Caco-2 (cell line): ENCODE measurements around the gene ZFAND2B. TPM values are rescaled to one million over a fixed set of nuclear protein-coding genes. Genes with fewer than 3 reads are reported as not detected.

Source experiments
- BruUV-seq: library from RNA; stranded (reverse); fragments of 400-500 nt; replicated peaks from 2 replicates; lab custom pipeline; 2021; lab: Mats Ljungman, UMichigan
- CTCF ChIA-PET: fragments of 300-600 bp; sonication (Branson Sonifier 250); formaldehyde crosslinking; loops from one replicate; lab custom pipeline; 2022; ENCODE audit warnings: antibody characterized with exemption; lab: Charles Lee
- POLR2A ChIA-PET: fragments of 300-600 bp; sonication (Branson Sonifier 250); formaldehyde crosslinking; loops from one replicate; lab custom pipeline; 2022; ENCODE audit warnings: antibody characterized with exemption; lab: Charles Lee
- DNase-seq, 2 experiments: peaks; one replicate each; pipeline versions ENCODE4 v3.0.0 to v3.0.0-alpha.2; 2020 to 2022
- H3K27me3 ChIP-seq: replicated peaks from 2 replicates; pipeline ENCODE4 v1.6.0; 2011; ENCODE audit warnings: low read length; ENCODE audit not compliant: control insufficient read depth, insufficient read depth
- H3K36me3 ChIP-seq: 2 replicates; pipeline ENCODE4 v1.5.1; 2011; ENCODE audit warnings: low read length; ENCODE audit not compliant: control insufficient read depth, insufficient read depth
- H3K4me1 ChIP-seq: fragments of 250-450 bp; sonication (Bioruptor Pico); 2 replicates; pipeline ENCODE4 v1.5.1; 2020; ENCODE audit warnings: mild to moderate bottlenecking
- H3K4me3 ChIP-seq: 2 replicates; pipeline ENCODE4 v1.5.1; 2011; ENCODE audit warnings: low read depth, mild to moderate bottlenecking, control low read depth, low read length
- H3K9me3 ChIP-seq: fragments of 250-450 bp; sonication (Bioruptor Pico); 2 replicates; pipeline ENCODE4 v1.5.1; 2020; ENCODE audit warnings: mild to moderate bottlenecking, moderate library complexity
- H3K27ac Mint-ChIP-seq: one replicate; pipeline ENCODE4 v1.8.0; 2022; ENCODE audit warnings: mixed read lengths; ENCODE audit not compliant: unreplicated experiment
- H3K27me3 Mint-ChIP-seq: one replicate; pipeline ENCODE4 v1.8.0; 2022; ENCODE audit warnings: mixed read lengths; ENCODE audit not compliant: insufficient read depth, unreplicated experiment
- H3K36me3 Mint-ChIP-seq: one replicate; pipeline ENCODE4 v1.8.0; 2022; ENCODE audit warnings: mild to moderate bottlenecking, mixed read lengths; ENCODE audit not compliant: insufficient read depth, unreplicated experiment
- H3K4me1 Mint-ChIP-seq: one replicate; pipeline ENCODE4 v1.8.0; 2022; ENCODE audit warnings: low read depth, mixed read lengths; ENCODE audit not compliant: unreplicated experiment
- H3K4me3 Mint-ChIP-seq: one replicate; pipeline ENCODE4 v1.8.0; 2022; ENCODE audit warnings: mild to moderate bottlenecking, moderate library complexity, mixed read lengths; ENCODE audit not compliant: unreplicated experiment
- H3K9me3 Mint-ChIP-seq: one replicate; pipeline ENCODE4 v1.8.0; 2022; ENCODE audit warnings: mixed read lengths; ENCODE audit not compliant: unreplicated experiment
- CTCF ChIP-seq, 2 experiments: fragments of 200-600 bp in 1 of 2; IDR thresholded peaks; 1 replicate in 1 of 2; 2 replicates in 1 of 2; pipeline versions ENCODE4 v1.5.1 to v1.8.0; 2011 to 2022; ENCODE audit warnings: antibody characterized with exemption in 1 of 2, control low read depth in 1 of 2, inconsistent platforms in 1 of 2, low read depth in 1 of 2, low read length in 1 of 2, mild to moderate bottlenecking in 1 of 2, moderate library complexity in 1 of 2; ENCODE audit not compliant: insufficient read depth in 1 of 2, severe bottlenecking in 1 of 2, unreplicated experiment in 1 of 2
- intact Hi-C: fragments of 100-400 bp; cut with micrococcal nuclease; formaldehyde crosslinking; loops from one replicate; pipeline ENCODE4 v1.10.0; 2022; ENCODE audit not compliant: unreplicated experiment
- total RNA-seq: library from RNA; stranded (reverse); gene quantifications from 2 replicates; pipeline ENCODE4 v1.2.3, GENCODE V29; 2022

The ZFAND2B gene
- total RNA-seq, 1 experiment from 2014 or later = 41.8 TPM

- BruUV-seq = no TSS peak
- Mint-ChIP-seq H3K36me3 (peaks cover 28% of the 10 kb centered on the region), H3K27ac (no peak overlapping the region), H3K4me3 (peak overlapping the region; percentile 35), H3K9me3 (no peaks in the 10 kb centered on the region), H3K4me1 (peaks cover 5% of the 10 kb centered on the region), H3K27me3 (no peaks in the 10 kb centered on the region)
- H3K4me1 ChIP-seq = peaks cover 8% of the 10 kb centered on the region
- H3K27me3 ChIP-seq = no peaks in the 10 kb centered on the region
- TF ChIP-seq CTCF (IDR thresholded peaks at IDR 0.05; ENCODE audit: insufficient read depth in 1 of 2, low read depth in 1 of 2, low read length in 1 of 2, severe bottlenecking in 1 of 2, unreplicated experiment in 1 of 2) = no peak
- peaks cover 9% of the 10 kb centered on the region for H3K36me3 ChIP-seq
- no peak overlapping the region for H3K4me3 ChIP-seq
- H3K9me3 ChIP-seq = no peaks in the 10 kb centered on the region
- no peak for DNase-seq
- intact Hi-C loops = no loop called here
- POLR2A ChIA-PET = no interaction called here
- CTCF ChIA-PET = interaction anchor here (1.1 kb wide), 1 partner anchor 91 kb away, joined by 3 read pairs; no protein-coding TSS in a partner anchor
Observed at GRCh38 chr2:219204425-219205164, 2.0 kb upstream of the ZFAND2B start.

GRCh38 chr2:219205165-219205538, 1.4 kb upstream of the ZFAND2B start:
- Mint-ChIP-seq H3K27me3 (no peaks in the 10 kb centered on the region), H3K4me3 (peak overlapping the region; percentile 35), H3K27ac (no peak overlapping the region), H3K9me3 (no peaks in the 10 kb centered on the region), H3K36me3 (peaks cover 31% of the 10 kb centered on the region), H3K4me1 (peaks cover 5% of the 10 kb centered on the region)
- ChIA-PET POLR2A (no interaction called here), CTCF (no interaction called here)
- DNase-seq = no peak
- intact Hi-C loops = no loop called here
- Histone ChIP-seq H3K36me3 (peaks cover 10% of the 10 kb centered on the region), H3K4me1 (peaks cover 8% of the 10 kb centered on the region), H3K9me3 (no peaks in the 10 kb centered on the region), H3K4me3 (no peak overlapping the region), H3K27me3 (no peaks in the 10 kb centered on the region)
- no TSS peak for BruUV-seq
- no peak for TF ChIP-seq CTCF (IDR thresholded peaks at IDR 0.05; ENCODE audit: insufficient read depth in 1 of 2, low read depth in 1 of 2, low read length in 1 of 2, severe bottlenecking in 1 of 2, unreplicated experiment in 1 of 2)

GRCh38 chr2:219205981-219206327, 628 bp upstream of the ZFAND2B start:
- ChIA-PET CTCF (interaction anchor here (0.7 to 2.5 kb wide), 11 partner anchors 9 to 304 kb away, joined by 3 to 13 read pairs (median 7); partner anchors contain the start of genes CNPPD1, GLB1L, STK16 and TUBA4B), POLR2A (interaction anchor here (0.6 to 3.1 kb wide), 8 partner anchors 11 to 353 kb away, joined by 3 to 29 read pairs (median 8); partner anchors contain the start of genes ABCB6, CNPPD1, GLB1L and STK16)
- TSS peak; percentile 74 for BruUV-seq
- Mint-ChIP-seq H3K9me3 (no peaks in the 10 kb centered on the region), H3K27ac (peak overlapping the region; percentile 84), H3K4me1 (peaks cover 5% of the 10 kb centered on the region), H3K36me3 (peaks cover 39% of the 10 kb centered on the region), H3K4me3 (peak overlapping the region; percentile 81), H3K27me3 (no peaks in the 10 kb centered on the region)
- peaks cover 12% of the 10 kb centered on the region for H3K36me3 ChIP-seq
- H3K4me1 ChIP-seq = peaks cover 8% of the 10 kb centered on the region
- no peaks in the 10 kb centered on the region for H3K9me3 ChIP-seq
- TF ChIP-seq CTCF (IDR thresholded peaks at IDR 0.05; ENCODE audit: insufficient read depth in 1 of 2, low read depth in 1 of 2, low read length in 1 of 2, severe bottlenecking in 1 of 2, unreplicated experiment in 1 of 2) = no peak
- no peak for DNase-seq
- intact Hi-C loops = loop anchor here (1.0 kb wide), 2 partner anchors 23 to 28 kb away; partner anchors contain the start of genes ANKZF1, ATG9A and RETREG2
- H3K4me3 ChIP-seq = peak overlapping the region; percentile 50
- no peaks in the 10 kb centered on the region for H3K27me3 ChIP-seq
